SK-N-SH (cell line): Measurements from ENCODE around the gene APOD.
"Not testable (repeated sequence)": the region's sequence is repeated elsewhere in the genome, so short reads cannot be mapped to it uniquely, and the experiment has no call there.

Experiments used
- EP300 ChIP-seq, 2 experiments: IDR thresholded peaks; 2 replicates each; pipeline versions ENCODE4 v1.4.0 to v1.6.1; 2012; ENCODE audit warnings: borderline replicate concordance in 1 of 2, low read depth in 1 of 2, low read length in 1 of 2
- FOXJ3 ChIP-seq: sonication (generic); formaldehyde crosslinking; IDR thresholded peaks from 2 replicates; pipeline ENCODE4 v1.5.1; 2020; ENCODE audit warnings: mild to moderate bottlenecking, missing genetic modification reagents
- RCOR1 ChIP-seq: fragments of 150-350 bp; IDR thresholded peaks from 2 replicates; pipeline ENCODE4 v1.6.1; 2017; ENCODE audit warnings: antibody characterized with exemption, low read length
- RFX5 ChIP-seq: IDR thresholded peaks from 2 replicates; pipeline ENCODE4 v1.6.1; 2012; ENCODE audit warnings: mild to moderate bottlenecking, improper control_type of control experiment, low read length
- TCF12 ChIP-seq: IDR thresholded peaks from 2 replicates; pipeline ENCODE4 v1.4.0; 2012
- TF ChIP-seq, protein P1 (sequence below): fragments of 200-600 bp; sonication (generic); IDR thresholded peaks from 2 replicates; pipeline ENCODE4 v1.6.1; 2017; ENCODE audit warnings: antibody characterized with exemption, mild to moderate bottlenecking, moderate library complexity
- TF ChIP-seq, protein P2 (sequence below): IDR thresholded peaks from 2 replicates; pipeline ENCODE4 v1.6.1; 2012; ENCODE audit warnings: mild to moderate bottlenecking, low read depth, low read length, moderate library complexity

DNA sequence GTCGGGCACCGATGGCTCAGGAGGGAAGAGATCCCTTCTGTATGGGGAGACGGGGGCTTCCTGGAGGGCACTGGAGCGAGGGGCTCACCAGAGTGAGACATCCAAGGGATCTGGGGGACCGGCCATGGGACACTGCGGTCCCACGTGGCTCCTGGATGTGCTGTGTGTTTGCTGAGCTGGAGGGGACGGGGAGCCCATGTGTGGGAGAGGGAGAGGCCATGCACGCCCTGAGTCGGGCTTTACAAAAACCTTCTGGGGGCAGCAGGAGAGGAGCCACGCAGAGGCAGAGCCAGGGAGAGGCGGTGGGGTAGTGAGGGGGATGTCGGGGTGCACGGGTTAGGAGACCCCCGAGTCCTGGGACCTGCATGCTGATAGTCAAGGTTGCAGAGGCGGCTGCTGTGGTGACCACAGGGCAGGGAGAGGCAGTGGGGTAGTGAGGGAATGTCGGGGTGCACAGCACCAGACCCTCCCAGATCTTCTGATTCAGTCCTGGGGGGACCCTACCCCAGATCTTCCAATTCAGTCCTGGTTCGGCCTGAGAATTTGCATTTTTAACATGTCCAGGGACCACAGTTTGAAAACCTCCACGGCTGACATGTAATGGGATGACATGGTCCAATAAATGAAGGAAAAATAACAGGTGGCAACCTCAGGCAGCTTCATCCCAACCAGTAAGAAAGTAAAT lies 48.9 kb upstream of the APOD start:
- TF ChIP-seq RFX5; EP300 (IDR thresholded peaks at IDR 0.05; ENCODE audit: borderline replicate concordance in 1 of 2, low read depth in 1 of 2, low read length in 1 of 2); RCOR1; TCF12; FOXJ3 (CRISPR knock-in tag): not testable (repeated sequence)
- TF ChIP-seq, protein P1, sequence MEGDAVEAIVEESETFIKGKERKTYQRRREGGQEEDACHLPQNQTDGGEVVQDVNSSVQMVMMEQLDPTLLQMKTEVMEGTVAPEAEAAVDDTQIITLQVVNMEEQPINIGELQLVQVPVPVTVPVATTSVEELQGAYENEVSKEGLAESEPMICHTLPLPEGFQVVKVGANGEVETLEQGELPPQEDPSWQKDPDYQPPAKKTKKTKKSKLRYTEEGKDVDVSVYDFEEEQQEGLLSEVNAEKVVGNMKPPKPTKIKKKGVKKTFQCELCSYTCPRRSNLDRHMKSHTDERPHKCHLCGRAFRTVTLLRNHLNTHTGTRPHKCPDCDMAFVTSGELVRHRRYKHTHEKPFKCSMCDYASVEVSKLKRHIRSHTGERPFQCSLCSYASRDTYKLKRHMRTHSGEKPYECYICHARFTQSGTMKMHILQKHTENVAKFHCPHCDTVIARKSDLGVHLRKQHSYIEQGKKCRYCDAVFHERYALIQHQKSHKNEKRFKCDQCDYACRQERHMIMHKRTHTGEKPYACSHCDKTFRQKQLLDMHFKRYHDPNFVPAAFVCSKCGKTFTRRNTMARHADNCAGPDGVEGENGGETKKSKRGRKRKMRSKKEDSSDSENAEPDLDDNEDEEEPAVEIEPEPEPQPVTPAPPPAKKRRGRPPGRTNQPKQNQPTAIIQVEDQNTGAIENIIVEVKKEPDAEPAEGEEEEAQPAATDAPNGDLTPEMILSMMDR: not testable (repeated sequence)
- TF ChIP-seq, protein P2, sequence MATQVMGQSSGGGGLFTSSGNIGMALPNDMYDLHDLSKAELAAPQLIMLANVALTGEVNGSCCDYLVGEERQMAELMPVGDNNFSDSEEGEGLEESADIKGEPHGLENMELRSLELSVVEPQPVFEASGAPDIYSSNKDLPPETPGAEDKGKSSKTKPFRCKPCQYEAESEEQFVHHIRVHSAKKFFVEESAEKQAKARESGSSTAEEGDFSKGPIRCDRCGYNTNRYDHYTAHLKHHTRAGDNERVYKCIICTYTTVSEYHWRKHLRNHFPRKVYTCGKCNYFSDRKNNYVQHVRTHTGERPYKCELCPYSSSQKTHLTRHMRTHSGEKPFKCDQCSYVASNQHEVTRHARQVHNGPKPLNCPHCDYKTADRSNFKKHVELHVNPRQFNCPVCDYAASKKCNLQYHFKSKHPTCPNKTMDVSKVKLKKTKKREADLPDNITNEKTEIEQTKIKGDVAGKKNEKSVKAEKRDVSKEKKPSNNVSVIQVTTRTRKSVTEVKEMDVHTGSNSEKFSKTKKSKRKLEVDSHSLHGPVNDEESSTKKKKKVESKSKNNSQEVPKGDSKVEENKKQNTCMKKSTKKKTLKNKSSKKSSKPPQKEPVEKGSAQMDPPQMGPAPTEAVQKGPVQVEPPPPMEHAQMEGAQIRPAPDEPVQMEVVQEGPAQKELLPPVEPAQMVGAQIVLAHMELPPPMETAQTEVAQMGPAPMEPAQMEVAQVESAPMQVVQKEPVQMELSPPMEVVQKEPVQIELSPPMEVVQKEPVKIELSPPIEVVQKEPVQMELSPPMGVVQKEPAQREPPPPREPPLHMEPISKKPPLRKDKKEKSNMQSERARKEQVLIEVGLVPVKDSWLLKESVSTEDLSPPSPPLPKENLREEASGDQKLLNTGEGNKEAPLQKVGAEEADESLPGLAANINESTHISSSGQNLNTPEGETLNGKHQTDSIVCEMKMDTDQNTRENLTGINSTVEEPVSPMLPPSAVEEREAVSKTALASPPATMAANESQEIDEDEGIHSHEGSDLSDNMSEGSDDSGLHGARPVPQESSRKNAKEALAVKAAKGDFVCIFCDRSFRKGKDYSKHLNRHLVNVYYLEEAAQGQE: not testable (repeated sequence)
